Hepatocyte (in vitro differentiated cells): ENCODE results near the gene LARP4B. TPM values are rescaled to one million over a fixed set of nuclear protein-coding genes. Genes with fewer than 3 reads are reported as not detected.

Experiments used
- DNase-seq: peaks from one replicate; pipeline ENCODE4 v3.0.0-alpha.2; 2016; ENCODE audit warnings: low spot score
- H2AFZ ChIP-seq: fragments of 200-600 bp; sonication (generic); 2 replicates; pipeline ENCODE4 v1.6.0; 2016; ENCODE audit warnings: antibody characterized with exemption, mild to moderate bottlenecking
- H3K27ac ChIP-seq: fragments of 200-600 bp; sonication (generic); 2 replicates; pipeline ENCODE4 v1.5.1; 2016; ENCODE audit warnings: mild to moderate bottlenecking
- H3K27me3 ChIP-seq: fragments of 200-600 bp; sonication (generic); 2 replicates; pipeline ENCODE4 v1.6.1; 2016
- H3K36me3 ChIP-seq: fragments of 200-600 bp; sonication (generic); replicated peaks from 2 replicates; pipeline ENCODE4 v1.5.1; 2016; ENCODE audit warnings: low read depth; ENCODE audit not compliant: insufficient read depth
- H3K4me1 ChIP-seq: fragments of 200-600 bp; sonication (generic); 2 replicates; pipeline ENCODE4 v1.5.1; 2016; ENCODE audit warnings: mild to moderate bottlenecking, moderate library complexity; ENCODE audit not compliant: insufficient read depth
- H3K4me2 ChIP-seq: fragments of 200-600 bp; sonication (generic); 2 replicates; pipeline ENCODE4 v1.6.0; 2016
- H3K4me3 ChIP-seq: fragments of 200-600 bp; sonication (generic); 2 replicates; pipeline ENCODE4 v1.5.1; 2016; ENCODE audit warnings: mild to moderate bottlenecking
- H3K79me2 ChIP-seq: fragments of 200-600 bp; sonication (generic); 2 replicates; pipeline ENCODE4 v1.6.0; 2017; ENCODE audit warnings: mild to moderate bottlenecking
- H3K9me2 ChIP-seq: fragments of 200-600 bp; sonication (generic); replicated peaks from 2 replicates; pipeline ENCODE4 v1.6.0; 2017; ENCODE audit warnings: mild to moderate bottlenecking; ENCODE audit not compliant: insufficient read depth
- H3K9me3 ChIP-seq: fragments of 200-600 bp; sonication (generic); 2 replicates; pipeline ENCODE4 v1.5.1; 2016; ENCODE audit warnings: low read depth, mild to moderate bottlenecking
- H4K20me1 ChIP-seq: fragments of 200-600 bp; sonication (generic); 2 replicates; pipeline ENCODE4 v1.6.0; 2016; ENCODE audit warnings: mild to moderate bottlenecking; ENCODE audit not compliant: insufficient read depth, poor library complexity, severe bottlenecking
- EZH2 ChIP-seq: fragments of 200-600 bp; sonication (generic); IDR thresholded peaks from 2 replicates; pipeline ENCODE4 v1.6.1; 2016; ENCODE audit warnings: antibody characterized with exemption, mild to moderate bottlenecking, borderline replicate concordance
- EZH2phosphoT487 ChIP-seq: fragments of 200-600 bp; sonication (generic); IDR thresholded peaks from one replicate; pipeline ENCODE4 v1.6.1; 2018; ENCODE audit warnings: antibody characterized with exemption, mild to moderate bottlenecking, low read depth, moderate library complexity; ENCODE audit not compliant: unreplicated experiment, severe bottlenecking
- WGBS: methylation state at CpG from one replicate; pipeline ENCODE4 v1.1.6; 2016; ENCODE audit warnings: low lambda C conversion rate; ENCODE audit errors: missing lambda C conversion rate; 5-methylcytosine and 5-hydroxymethylcytosine counted together
- polyA plus RNA-seq: library from polyadenylated mRNA; unstranded; fragments of >200 nt; fragmentation: Nextera tagmentation; extraction: Ambion mirVana; gene quantifications from 2 replicates; pipeline ENCODE4 v1.2.1, GENCODE V29; 2016
- total RNA-seq: library from RNA; depleted of rRNA; stranded (reverse); fragments of >200 nt; gene quantifications from 2 replicates; pipeline ENCODE4 v1.2.3, GENCODE V29; 2014
- TF ChIP-seq, protein P1 (sequence below): fragments of 200-600 bp; sonication (generic); IDR thresholded peaks from 2 replicates; pipeline ENCODE4 v1.5.1; 2016; ENCODE audit warnings: antibody characterized with exemption, mild to moderate bottlenecking; ENCODE audit not compliant: poor library complexity

LARP4B gene
- total and polyA plus RNA-seq, 2 experiments from 2014 or later, result 28.4 to 43.4 TPM

DNA sequence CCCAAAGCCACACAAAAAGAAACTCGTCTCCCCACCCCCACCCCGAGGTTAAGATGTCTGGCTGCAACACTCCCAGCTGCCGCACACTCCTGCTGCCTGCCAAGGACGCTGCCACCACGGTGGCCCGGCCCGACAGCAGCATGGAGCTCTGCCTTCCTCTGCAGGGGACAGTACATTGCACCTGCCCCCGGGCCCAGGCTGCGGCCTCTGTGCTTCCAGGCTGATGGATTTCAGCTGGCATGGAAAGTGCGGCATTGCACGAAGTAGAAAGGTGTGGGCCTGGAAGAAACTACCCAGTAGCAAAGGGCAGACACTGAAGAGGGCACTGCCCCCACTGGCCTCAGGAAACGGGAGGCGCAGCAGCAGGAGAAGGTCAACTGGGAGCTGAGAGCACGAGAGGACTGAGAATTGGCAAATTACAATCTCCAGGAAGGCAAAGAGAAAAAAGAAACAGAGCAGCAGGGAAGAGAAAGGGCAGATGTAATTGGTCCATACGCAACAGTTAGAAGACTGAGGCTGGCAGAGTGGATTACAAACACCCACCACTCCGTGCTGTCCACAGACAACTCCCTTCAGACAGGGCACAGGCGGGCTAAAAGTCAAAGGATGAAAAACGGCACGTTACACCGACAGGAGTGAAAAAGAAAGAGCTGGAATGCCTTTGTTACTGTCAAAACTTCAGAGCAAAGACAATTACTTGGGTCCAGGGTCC, 124.9 kb downstream of the LARP4B start:
- WGBS, result 87% methylated on average over 20 of the region's 20 CpGs
- no peaks in the 10 kb centered on the region for H3K36me3 ChIP-seq
- TF ChIP-seq EZH2, result no peak

GRCh38 chr10:805620-806305, 125.7 kb downstream of the LARP4B start:
- no peaks in the 10 kb centered on the region for H4K20me1 ChIP-seq
- no peaks in the 10 kb centered on the region for H3K27me3 ChIP-seq
- no peak overlapping the region for H3K27ac ChIP-seq
- H3K9me3 ChIP-seq, result no peaks in the 10 kb centered on the region
- TF ChIP-seq EZH2phosphoT487 (no peak), EZH2 (no peak)
- TF ChIP-seq, protein P1, sequence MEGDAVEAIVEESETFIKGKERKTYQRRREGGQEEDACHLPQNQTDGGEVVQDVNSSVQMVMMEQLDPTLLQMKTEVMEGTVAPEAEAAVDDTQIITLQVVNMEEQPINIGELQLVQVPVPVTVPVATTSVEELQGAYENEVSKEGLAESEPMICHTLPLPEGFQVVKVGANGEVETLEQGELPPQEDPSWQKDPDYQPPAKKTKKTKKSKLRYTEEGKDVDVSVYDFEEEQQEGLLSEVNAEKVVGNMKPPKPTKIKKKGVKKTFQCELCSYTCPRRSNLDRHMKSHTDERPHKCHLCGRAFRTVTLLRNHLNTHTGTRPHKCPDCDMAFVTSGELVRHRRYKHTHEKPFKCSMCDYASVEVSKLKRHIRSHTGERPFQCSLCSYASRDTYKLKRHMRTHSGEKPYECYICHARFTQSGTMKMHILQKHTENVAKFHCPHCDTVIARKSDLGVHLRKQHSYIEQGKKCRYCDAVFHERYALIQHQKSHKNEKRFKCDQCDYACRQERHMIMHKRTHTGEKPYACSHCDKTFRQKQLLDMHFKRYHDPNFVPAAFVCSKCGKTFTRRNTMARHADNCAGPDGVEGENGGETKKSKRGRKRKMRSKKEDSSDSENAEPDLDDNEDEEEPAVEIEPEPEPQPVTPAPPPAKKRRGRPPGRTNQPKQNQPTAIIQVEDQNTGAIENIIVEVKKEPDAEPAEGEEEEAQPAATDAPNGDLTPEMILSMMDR, result no peak
- 95% methylated on average over 29 of the region's 29 CpGs for WGBS
- H3K9me2 ChIP-seq, result no peaks in the 10 kb centered on the region
- H3K4me3 ChIP-seq, result no peak overlapping the region
- H3K79me2 ChIP-seq, result peaks cover 6% of the 10 kb centered on the region
- H3K4me2 ChIP-seq, result no peak overlapping the region
- DNase-seq, result no peak
- no peaks in the 10 kb centered on the region for H3K4me1 ChIP-seq
- H3K36me3 ChIP-seq, result no peaks in the 10 kb centered on the region
- H2AFZ ChIP-seq, result no peak overlapping the region

More for the DNA sequence above, 124.9 kb downstream of the LARP4B start:
- Histone ChIP-seq H3K27me3 (no peaks in the 10 kb centered on the region), H3K9me3 (no peaks in the 10 kb centered on the region), H3K9me2 (no peaks in the 10 kb centered on the region), H3K4me1 (no peaks in the 10 kb centered on the region), H3K4me3 (no peak overlapping the region), H2AFZ (no peak overlapping the region), H3K27ac (no peak overlapping the region), H4K20me1 (no peaks in the 10 kb centered on the region), H3K4me2 (no peak overlapping the region), H3K79me2 (peaks cover 2% of the 10 kb centered on the region)
- DNase-seq, result no peak

GRCh38 chr10:804787-805619, 126.5 kb downstream of the LARP4B start:
- DNase-seq, result no peak
- H2AFZ ChIP-seq, result no peak overlapping the region
- no peaks in the 10 kb centered on the region for H3K9me3 ChIP-seq
- H3K4me1 ChIP-seq, result no peaks in the 10 kb centered on the region
- no peak overlapping the region for H3K4me3 ChIP-seq
- no peaks in the 10 kb centered on the region for H3K36me3 ChIP-seq
- H3K27me3 ChIP-seq, result no peaks in the 10 kb centered on the region
- TF ChIP-seq, protein P1, result no peak
- TF ChIP-seq EZH2 (no peak), EZH2phosphoT487 (no peak)
- no peak overlapping the region for H3K27ac ChIP-seq
- no peaks in the 10 kb centered on the region for H3K9me2 ChIP-seq
- no peak overlapping the region for H3K4me2 ChIP-seq
- peaks cover 6% of the 10 kb centered on the region for H3K79me2 ChIP-seq
- WGBS, result 96% methylated on average over 42 of the region's 53 CpGs
- H4K20me1 ChIP-seq, result no peaks in the 10 kb centered on the region
